Fibroblast of lung (primary cell): Measurements from ENCODE around the gene UCK2. TPM values are rescaled to one million over a fixed set of nuclear protein-coding genes. Genes with fewer than 3 reads are reported as not detected.

Experiments
- DNase-seq, 2 donors: peaks; one replicate each; pipeline versions ENCODE4 v3.0.0 to v3.0.0-alpha.2; 2010; ENCODE audit warnings: low read depth in 2 of 2
- H2AFZ ChIP-seq: 2 replicates; pipeline ENCODE4 v1.5.1; 2012; ENCODE audit warnings: low read length, control low read depth, inconsistent platforms
- H3K27ac ChIP-seq: 2 replicates; pipeline ENCODE4 v1.5.1; 2011; ENCODE audit warnings: low read length, control low read depth; ENCODE audit not compliant: insufficient read depth
- H3K27me3 ChIP-seq: 2 replicates; pipeline ENCODE4 v1.5.1; 2011; ENCODE audit warnings: mild to moderate bottlenecking, low read length; ENCODE audit not compliant: control insufficient read depth, insufficient read depth
- H3K36me3 ChIP-seq: 2 replicates; pipeline ENCODE4 v1.5.1; 2011; ENCODE audit warnings: low read length; ENCODE audit not compliant: control insufficient read depth, insufficient read depth
- H3K4me1 ChIP-seq: 2 replicates; pipeline ENCODE4 v1.5.1; 2011; ENCODE audit warnings: low read length; ENCODE audit not compliant: control insufficient read depth, insufficient read depth; ENCODE audit errors: extremely low read depth
- H3K4me2 ChIP-seq: 2 replicates; pipeline ENCODE4 v1.5.1; 2011; ENCODE audit warnings: low read length, control low read depth; ENCODE audit not compliant: insufficient read depth; ENCODE audit errors: extremely low read depth
- H3K4me3 ChIP-seq, 4 experiments: fragments of 200-600 bp in 1 of 4; sonication (generic) in 1 of 4; replicated peaks in 1 of 4; 2 replicates each; pipeline ENCODE4 v1.5.1; 2011 to 2016; ENCODE audit warnings: low read length in 4 of 4, low read depth in 3 of 4, mild to moderate bottlenecking in 3 of 4, control low read depth in 2 of 4, inconsistent platforms in 1 of 4, mixed read lengths in 1 of 4; ENCODE audit not compliant: insufficient read depth in 1 of 4; ENCODE audit errors: control extremely low read depth in 1 of 4
- H3K79me2 ChIP-seq: 2 replicates; pipeline ENCODE4 v1.5.1; 2012; ENCODE audit warnings: mild to moderate bottlenecking, low read length, inconsistent platforms; ENCODE audit not compliant: control insufficient read depth, insufficient read depth
- H3K9ac ChIP-seq: 2 replicates; pipeline ENCODE4 v1.5.1; 2011; ENCODE audit warnings: mild to moderate bottlenecking, low read length, control low read depth; ENCODE audit not compliant: insufficient read depth
- H3K9me3 ChIP-seq: 2 replicates; pipeline ENCODE4 v1.5.1; 2012; ENCODE audit warnings: low read depth, low read length; ENCODE audit not compliant: control insufficient read depth, insufficient read depth
- H4K20me1 ChIP-seq: 2 replicates; pipeline ENCODE4 v1.5.1; 2011; ENCODE audit warnings: low read length; ENCODE audit not compliant: control insufficient read depth, insufficient read depth; ENCODE audit errors: extremely low read depth
- EZH2 ChIP-seq: IDR thresholded peaks from 2 replicates; pipeline ENCODE4 v1.5.1; 2012; ENCODE audit warnings: low read length, control low read depth, mild to moderate bottlenecking; ENCODE audit errors: missing control alignments
- polyA plus RNA-seq, 2 donors: library from polyadenylated mRNA; depleted of rRNA in 1 of 2; stranded (reverse) in 1 of 2; unstranded in 1 of 2; fragments of >200 nt; gene quantifications; 2 replicates each; pipeline ENCODE4 v1.2.1, GENCODE V29; 2011 to 2012; ENCODE audit warnings: missing spikeins in 1 of 2
- total RNA-seq: library from RNA; depleted of rRNA; stranded (reverse); fragments of >200 nt; gene quantifications from 2 replicates; pipeline ENCODE4 v1.2.1, GENCODE V29; 2014
- TF ChIP-seq, protein P1 (sequence below), 2 donors: IDR thresholded peaks in 1 of 2; conservative IDR thresholded peaks in 1 of 2; 1 replicate in 1 of 2; 2 replicates in 1 of 2; pipeline ENCODE4 v1.5.1; 2011 to 2012; ENCODE audit warnings: low read length in 2 of 2, control low read depth in 1 of 2, inconsistent platforms in 1 of 2, low read depth in 1 of 2, mild to moderate bottlenecking in 1 of 2

The UCK2 gene
- total and polyA plus RNA-seq, 2 donors (not counting 1 experiment from before 2014, with no cell fraction given) = 95.1 to 99.0 TPM

DNA sequence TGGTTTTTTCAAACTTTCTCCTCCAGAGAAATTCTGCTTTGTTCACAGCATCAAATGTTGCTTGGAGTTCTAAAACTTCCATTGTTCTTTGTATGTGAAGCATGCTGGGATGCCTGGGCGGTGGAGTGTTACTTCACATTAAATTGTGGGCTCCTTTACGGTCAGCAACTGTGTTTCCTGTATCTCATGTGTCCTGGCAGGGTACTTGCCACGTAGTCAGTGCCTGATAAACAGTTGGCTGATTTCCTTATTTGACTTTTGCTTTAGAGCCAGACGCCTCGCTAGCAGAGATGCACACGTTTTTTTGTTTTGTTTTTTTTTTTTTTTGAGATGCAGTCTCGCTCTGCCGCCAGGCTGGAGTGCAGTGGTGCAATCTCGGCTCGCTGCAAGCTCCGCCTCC, 96.7 kb downstream of the UCK2 start:
- Histone ChIP-seq H3K27me3 (no peaks in the 10 kb centered on the region), H2AFZ (no peak overlapping the region), H3K4me3 (no peak overlapping the region), H3K9me3 (no peaks in the 10 kb centered on the region), H3K27ac (no peak overlapping the region), H4K20me1 (no peaks in the 10 kb centered on the region), H3K79me2 (no peaks in the 10 kb centered on the region), H3K9ac (no peak overlapping the region), H3K4me1 (no peaks in the 10 kb centered on the region), H3K4me2 (no peak overlapping the region), H3K36me3 (no peaks in the 10 kb centered on the region)
- TF ChIP-seq, protein P1, sequence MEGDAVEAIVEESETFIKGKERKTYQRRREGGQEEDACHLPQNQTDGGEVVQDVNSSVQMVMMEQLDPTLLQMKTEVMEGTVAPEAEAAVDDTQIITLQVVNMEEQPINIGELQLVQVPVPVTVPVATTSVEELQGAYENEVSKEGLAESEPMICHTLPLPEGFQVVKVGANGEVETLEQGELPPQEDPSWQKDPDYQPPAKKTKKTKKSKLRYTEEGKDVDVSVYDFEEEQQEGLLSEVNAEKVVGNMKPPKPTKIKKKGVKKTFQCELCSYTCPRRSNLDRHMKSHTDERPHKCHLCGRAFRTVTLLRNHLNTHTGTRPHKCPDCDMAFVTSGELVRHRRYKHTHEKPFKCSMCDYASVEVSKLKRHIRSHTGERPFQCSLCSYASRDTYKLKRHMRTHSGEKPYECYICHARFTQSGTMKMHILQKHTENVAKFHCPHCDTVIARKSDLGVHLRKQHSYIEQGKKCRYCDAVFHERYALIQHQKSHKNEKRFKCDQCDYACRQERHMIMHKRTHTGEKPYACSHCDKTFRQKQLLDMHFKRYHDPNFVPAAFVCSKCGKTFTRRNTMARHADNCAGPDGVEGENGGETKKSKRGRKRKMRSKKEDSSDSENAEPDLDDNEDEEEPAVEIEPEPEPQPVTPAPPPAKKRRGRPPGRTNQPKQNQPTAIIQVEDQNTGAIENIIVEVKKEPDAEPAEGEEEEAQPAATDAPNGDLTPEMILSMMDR (conservative IDR thresholded peaks at IDR 0.05 in 1 of 2, IDR thresholded peaks at IDR 0.05 in 1 of 2; ENCODE audit: low read depth in 1 of 2, low read length in 2 of 2) = no peak
- no peak for TF ChIP-seq EZH2
- DNase-seq = no peak

DNA sequence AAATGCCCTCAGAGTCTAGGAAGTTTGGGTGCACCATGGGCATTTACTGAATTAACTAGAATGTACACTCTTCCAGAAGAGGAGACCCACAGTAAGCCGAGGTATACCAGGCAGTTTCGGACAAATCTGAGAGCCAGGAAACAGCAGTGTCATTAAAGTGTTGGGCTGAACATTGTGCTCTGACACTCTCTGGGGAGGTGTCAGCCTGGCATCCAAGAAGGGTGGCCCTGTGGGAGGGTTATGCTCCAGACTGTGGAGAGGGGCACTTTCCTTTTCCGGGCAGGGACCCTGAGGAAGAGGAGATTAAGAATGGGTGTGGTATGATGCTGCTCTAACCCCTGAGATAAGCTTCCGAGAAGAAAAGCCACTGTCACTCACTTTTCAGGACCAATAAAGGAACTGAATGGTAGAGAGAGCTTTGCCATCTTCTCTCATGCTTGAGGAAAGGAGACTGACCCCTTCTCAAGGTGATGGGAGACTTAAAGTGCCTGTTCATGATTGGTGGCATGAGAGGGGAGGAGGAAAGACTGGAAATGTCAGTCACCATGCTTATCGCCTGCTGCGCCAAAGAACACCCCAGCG, 98.2 kb downstream of the UCK2 start:
- DNase-seq = no peak
- H3K4me2 ChIP-seq = no peak overlapping the region
- H4K20me1 ChIP-seq = no peaks in the 10 kb centered on the region
- no peak overlapping the region for H2AFZ ChIP-seq
- no peaks in the 10 kb centered on the region for H3K79me2 ChIP-seq
- H3K27me3 ChIP-seq = peaks cover 4% of the 10 kb centered on the region
- H3K27ac ChIP-seq = no peak overlapping the region
- no peak for TF ChIP-seq EZH2
- TF ChIP-seq, protein P1 (conservative IDR thresholded peaks at IDR 0.05 in 1 of 2, IDR thresholded peaks at IDR 0.05 in 1 of 2; ENCODE audit: low read depth in 1 of 2, low read length in 2 of 2) = no peak
- no peak overlapping the region for H3K4me3 ChIP-seq
- no peaks in the 10 kb centered on the region for H3K4me1 ChIP-seq
- no peaks in the 10 kb centered on the region for H3K9me3 ChIP-seq
- H3K36me3 ChIP-seq = no peaks in the 10 kb centered on the region
- H3K9ac ChIP-seq = no peak overlapping the region

DNA sequence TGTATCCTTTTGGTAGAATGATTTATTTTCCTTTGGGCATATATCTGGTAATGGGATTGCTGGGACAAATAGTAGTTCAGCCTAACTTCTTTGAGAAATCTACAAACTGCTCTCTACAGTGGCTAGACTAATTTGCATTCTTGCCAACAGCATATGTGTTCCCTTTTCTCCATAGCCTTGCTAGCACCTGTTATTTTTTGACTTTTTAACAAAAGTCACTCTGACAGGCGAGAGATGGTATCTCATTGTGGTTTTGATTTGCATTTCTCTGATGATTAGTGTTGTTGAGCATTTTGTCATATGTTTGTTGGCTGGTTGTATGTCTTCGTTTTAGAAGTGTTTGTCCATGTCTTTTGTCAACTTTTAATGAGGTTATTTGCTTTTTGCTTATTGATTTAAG, 99.8 kb downstream of the UCK2 start:
- Histone ChIP-seq H3K79me2 (no peaks in the 10 kb centered on the region), H3K9ac (no peak overlapping the region), H3K4me1 (no peaks in the 10 kb centered on the region), H3K27me3 (peaks cover 5% of the 10 kb centered on the region), H3K36me3 (no peaks in the 10 kb centered on the region), H2AFZ (no peak overlapping the region), H3K9me3 (no peaks in the 10 kb centered on the region), H3K27ac (no peak overlapping the region), H3K4me3 (no peak overlapping the region), H4K20me1 (no peaks in the 10 kb centered on the region), H3K4me2 (no peak overlapping the region)
- no peak for TF ChIP-seq EZH2
- TF ChIP-seq, protein P1 (conservative IDR thresholded peaks at IDR 0.05 in 1 of 2, IDR thresholded peaks at IDR 0.05 in 1 of 2; ENCODE audit: low read depth in 1 of 2, low read length in 2 of 2) = no peak
- no peak for DNase-seq
